ENCODE results near the gene CPVL. TPM values are rescaled to one million over a fixed set of nuclear protein-coding genes. Genes with fewer than 3 reads are reported as not detected.

CPVL gene
- total and polyA plus RNA-seq, 2 experiments from 2014 or later, result 30.6 to 95.2 TPM

DNA sequence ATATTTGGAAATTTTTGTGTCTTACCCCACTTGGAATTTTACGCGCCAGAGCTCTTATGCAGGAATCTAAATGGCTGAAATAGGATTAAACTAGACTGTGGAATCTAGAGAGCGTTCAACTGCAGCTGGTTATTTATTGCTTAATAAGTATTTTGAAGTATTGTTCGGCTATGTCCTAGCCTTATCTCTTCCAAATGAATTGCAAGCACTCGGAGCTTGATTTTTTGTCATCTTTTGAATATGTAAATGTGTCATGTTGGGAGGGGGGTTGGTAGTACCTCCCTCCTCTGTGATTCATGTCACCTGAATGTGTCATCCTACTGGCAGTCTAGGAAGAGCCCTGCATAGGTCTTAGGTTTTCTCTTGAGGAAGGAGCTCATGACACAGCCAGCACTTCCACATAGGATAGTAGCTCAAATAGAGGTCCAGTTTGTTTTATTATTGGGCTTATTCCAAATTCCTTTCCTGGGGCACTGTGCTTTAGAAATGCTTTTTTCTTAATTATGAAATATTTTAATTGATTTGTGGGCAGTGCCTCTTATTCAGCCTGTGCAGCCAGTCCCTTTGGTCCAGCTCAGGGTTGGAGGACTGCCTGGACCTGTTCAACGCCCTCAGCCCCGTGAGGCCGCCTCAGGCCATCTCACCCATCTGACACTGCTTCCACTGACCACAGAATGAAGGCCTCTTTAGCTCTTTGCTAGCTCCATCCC, 165.7 kb downstream of the CPVL start:
- H3K27me3 ChIP-seq, result no peaks in the 10 kb centered on the region
- no peaks in the 10 kb centered on the region for H3K4me1 ChIP-seq (ENCODE audit: low read depth)
- no peaks in the 10 kb centered on the region for H3K9me3 ChIP-seq (ENCODE audit: low read depth)
- TF ChIP-seq, protein P1, sequence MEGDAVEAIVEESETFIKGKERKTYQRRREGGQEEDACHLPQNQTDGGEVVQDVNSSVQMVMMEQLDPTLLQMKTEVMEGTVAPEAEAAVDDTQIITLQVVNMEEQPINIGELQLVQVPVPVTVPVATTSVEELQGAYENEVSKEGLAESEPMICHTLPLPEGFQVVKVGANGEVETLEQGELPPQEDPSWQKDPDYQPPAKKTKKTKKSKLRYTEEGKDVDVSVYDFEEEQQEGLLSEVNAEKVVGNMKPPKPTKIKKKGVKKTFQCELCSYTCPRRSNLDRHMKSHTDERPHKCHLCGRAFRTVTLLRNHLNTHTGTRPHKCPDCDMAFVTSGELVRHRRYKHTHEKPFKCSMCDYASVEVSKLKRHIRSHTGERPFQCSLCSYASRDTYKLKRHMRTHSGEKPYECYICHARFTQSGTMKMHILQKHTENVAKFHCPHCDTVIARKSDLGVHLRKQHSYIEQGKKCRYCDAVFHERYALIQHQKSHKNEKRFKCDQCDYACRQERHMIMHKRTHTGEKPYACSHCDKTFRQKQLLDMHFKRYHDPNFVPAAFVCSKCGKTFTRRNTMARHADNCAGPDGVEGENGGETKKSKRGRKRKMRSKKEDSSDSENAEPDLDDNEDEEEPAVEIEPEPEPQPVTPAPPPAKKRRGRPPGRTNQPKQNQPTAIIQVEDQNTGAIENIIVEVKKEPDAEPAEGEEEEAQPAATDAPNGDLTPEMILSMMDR (IDR thresholded peaks at IDR 0.05; ENCODE audit: low read depth, low read length), result no peak
- no peak overlapping the region for H3K27ac ChIP-seq
- DNase-seq (ENCODE audit: low read depth in 1 of 2, low spot score in 1 of 2), result peak in 1 of 2 donors; percentile 55
- no peak overlapping the region for H3K4me3 ChIP-seq
- no peaks in the 10 kb centered on the region for H3K36me3 ChIP-seq

DNA sequence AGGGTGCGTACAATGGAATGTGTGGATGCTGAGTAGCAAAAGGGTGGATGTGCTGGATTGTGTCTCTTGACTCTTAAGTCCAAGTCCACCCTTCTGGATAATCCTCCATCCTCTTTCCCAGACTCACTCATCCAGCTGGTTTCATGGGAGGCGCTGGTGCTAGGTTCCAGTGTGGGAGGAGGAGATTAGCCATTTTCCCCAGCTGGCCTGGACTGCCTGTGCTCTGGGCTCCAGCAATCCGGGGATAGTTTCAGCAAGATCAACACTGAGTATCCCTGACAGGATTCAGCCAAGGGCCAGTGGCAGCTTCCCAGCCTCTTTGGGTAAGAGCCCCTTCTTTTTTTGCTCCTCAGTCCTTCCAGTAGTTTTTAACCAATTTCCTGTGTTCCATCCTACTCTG, 166.6 kb downstream of the CPVL start:
- DNase-seq (ENCODE audit: low read depth in 1 of 2, low spot score in 1 of 2), result peak in 1 of 2 donors; percentile 20

DNA sequence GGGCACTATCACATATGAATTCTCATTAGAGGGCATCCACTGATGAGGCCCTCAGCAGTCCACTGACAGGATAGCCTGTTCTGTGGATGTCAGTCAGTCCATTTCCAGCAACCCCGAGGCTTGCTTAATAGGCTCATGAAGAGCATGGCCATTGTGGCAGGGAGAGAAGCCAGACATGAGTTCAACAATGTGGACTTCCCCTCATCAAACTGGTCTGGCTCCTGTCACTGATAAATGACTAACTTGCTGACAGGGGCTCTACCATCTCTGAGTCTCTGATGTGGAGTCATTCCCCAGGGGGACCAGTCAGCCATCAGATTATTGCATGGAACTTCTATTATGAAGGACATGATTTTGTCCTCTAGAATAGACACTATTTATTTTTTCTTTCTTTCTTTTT, 168.5 kb downstream of the CPVL start:
- no peak overlapping the region for H3K4me3 ChIP-seq
- no peaks in the 10 kb centered on the region for H3K36me3 ChIP-seq
- peak in 1 of 2 donors; percentile 31 for DNase-seq (ENCODE audit: low read depth in 1 of 2, low spot score in 1 of 2)
- H3K4me1 ChIP-seq (ENCODE audit: low read depth), result no peaks in the 10 kb centered on the region
- no peaks in the 10 kb centered on the region for H3K9me3 ChIP-seq (ENCODE audit: low read depth)
- H3K27ac ChIP-seq, result no peak overlapping the region
- TF ChIP-seq, protein P1 (IDR thresholded peaks at IDR 0.05; ENCODE audit: low read depth, low read length), result no peak
- no peaks in the 10 kb centered on the region for H3K27me3 ChIP-seq

More for the DNA sequence above, 166.6 kb downstream of the CPVL start:
- Histone ChIP-seq H3K27ac (no peak overlapping the region), H3K27me3 (no peaks in the 10 kb centered on the region), H3K4me3 (no peak overlapping the region), H3K4me1 (ENCODE audit: low read depth) (no peaks in the 10 kb centered on the region), H3K36me3 (no peaks in the 10 kb centered on the region), H3K9me3 (ENCODE audit: low read depth) (no peaks in the 10 kb centered on the region)
- TF ChIP-seq, protein P1 (IDR thresholded peaks at IDR 0.05; ENCODE audit: low read depth, low read length), result no peak

DNA sequence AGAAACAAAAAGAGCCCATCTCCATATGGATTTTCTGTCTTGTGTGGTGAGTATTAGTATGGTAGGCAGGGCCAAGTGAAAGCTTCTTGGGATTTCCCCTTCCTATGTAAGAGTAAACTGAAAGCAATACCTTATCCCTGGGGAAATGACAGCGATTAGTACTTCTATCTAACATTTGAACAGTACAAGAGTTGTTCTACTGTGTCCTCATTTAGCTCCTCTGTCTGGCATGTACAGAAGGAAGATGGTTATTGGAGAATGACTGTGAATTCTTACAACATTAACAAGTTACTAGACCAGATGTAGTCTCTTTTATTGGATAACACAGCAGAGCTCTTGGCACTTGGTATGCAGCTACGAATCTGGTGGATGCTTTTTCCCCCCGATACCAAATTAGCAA, 170.3 kb downstream of the CPVL start:
- H3K4me3 ChIP-seq, result no peak overlapping the region
- H3K4me1 ChIP-seq (ENCODE audit: low read depth), result no peaks in the 10 kb centered on the region
- H3K36me3 ChIP-seq, result no peaks in the 10 kb centered on the region
- no peak overlapping the region for H3K27ac ChIP-seq
- no peak for DNase-seq (ENCODE audit: low read depth in 1 of 2, low spot score in 1 of 2)
- no peaks in the 10 kb centered on the region for H3K9me3 ChIP-seq (ENCODE audit: low read depth)
- H3K27me3 ChIP-seq, result no peaks in the 10 kb centered on the region
- TF ChIP-seq, protein P1 (IDR thresholded peaks at IDR 0.05; ENCODE audit: low read depth, low read length), result no peak

DNA sequence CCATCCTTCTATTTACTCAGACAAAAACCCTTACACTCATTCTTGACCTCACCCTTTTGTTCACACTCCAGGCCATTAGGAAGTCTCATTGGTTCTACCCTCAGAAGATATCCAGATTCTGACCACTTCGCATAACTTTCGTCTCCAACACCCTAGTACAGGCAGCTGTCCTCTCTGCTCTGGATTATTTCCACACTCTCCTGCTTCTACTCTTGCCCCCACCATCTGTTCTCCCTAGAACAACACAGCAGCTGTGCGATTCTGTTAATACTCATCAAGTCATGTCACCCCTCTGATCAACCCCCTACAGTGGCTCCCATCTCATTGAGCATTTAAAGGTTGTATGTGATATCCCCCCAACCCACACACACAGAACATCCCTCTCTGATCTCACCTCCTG, 172.7 kb downstream of the CPVL start:
- H3K4me3 ChIP-seq, result no peak overlapping the region
- H3K36me3 ChIP-seq, result no peaks in the 10 kb centered on the region
- H3K27ac ChIP-seq, result no peak overlapping the region
- TF ChIP-seq, protein P1 (IDR thresholded peaks at IDR 0.05; ENCODE audit: low read depth, low read length), result no peak
- no peak for DNase-seq (ENCODE audit: low read depth in 1 of 2, low spot score in 1 of 2)
- H3K27me3 ChIP-seq, result no peaks in the 10 kb centered on the region
- H3K4me1 ChIP-seq (ENCODE audit: low read depth), result no peaks in the 10 kb centered on the region
- no peaks in the 10 kb centered on the region for H3K9me3 ChIP-seq (ENCODE audit: low read depth)

Measured in cardiac muscle cell (in vitro differentiated cells and primary cell).